H1 (cell line): ENCODE results near the gene MAGI2.

Source experiments
- CTCF ChIP-seq, 3 experiments: IDR thresholded peaks; 1 replicate in 2 of 3; 2 replicates in 1 of 3; pipeline versions ENCODE4 v1.5.1 to v1.6.1; 2011; ENCODE audit warnings: low read length in 3 of 3, mild to moderate bottlenecking in 3 of 3, inconsistent platforms in 2 of 3, low read depth in 1 of 3, moderate library complexity in 1 of 3; ENCODE audit not compliant: insufficient read depth in 1 of 3; ENCODE audit errors: control extremely low read depth in 1 of 3
- EZH2 ChIP-seq: fragments of 200-600 bp; sonication (generic); IDR thresholded peaks from 2 replicates; pipeline ENCODE4 v1.7.1; 2012; ENCODE audit warnings: low read depth, mild to moderate bottlenecking, moderate library complexity, low read length, inconsistent platforms; ENCODE audit not compliant: severe bottlenecking
- HDAC2 ChIP-seq, 2 experiments: fragments of 300-600 bp in 1 of 2; sonication (generic) in 1 of 2; IDR thresholded peaks; 2 replicates each; pipeline ENCODE4 v1.6.1; 2011 to 2012; ENCODE audit warnings: low read depth in 2 of 2, low read length in 2 of 2, mild to moderate bottlenecking in 2 of 2, moderate library complexity in 2 of 2, borderline replicate concordance in 1 of 2, inconsistent platforms in 1 of 2
- PHF8 ChIP-seq: fragments of 200-600 bp; sonication (generic); conservative IDR thresholded peaks from 2 replicates; pipeline ENCODE4 v1.7.1; 2012; ENCODE audit warnings: low read depth, mild to moderate bottlenecking, inconsistent platforms, low read length, moderate library complexity
- POLR2A ChIP-seq, 2 experiments: IDR thresholded peaks; 1 replicate in 1 of 2; 2 replicates in 1 of 2; pipeline ENCODE4 v1.6.1; 2011; ENCODE audit warnings: low read depth in 2 of 2, low read length in 2 of 2, mild to moderate bottlenecking in 2 of 2; ENCODE audit errors: control extremely low read depth in 1 of 2
- RAD21 ChIP-seq, 2 experiments: IDR thresholded peaks in 1 of 2; conservative IDR thresholded peaks in 1 of 2; 2 replicates each; pipeline ENCODE4 v1.6.1; 2011; ENCODE audit warnings: low read depth in 2 of 2, low read length in 2 of 2, improper control_type of control experiment in 1 of 2, inconsistent platforms in 1 of 2, mild to moderate bottlenecking in 1 of 2, moderate library complexity in 1 of 2
- SP1 ChIP-seq: IDR thresholded peaks from 2 replicates; pipeline ENCODE4 v1.6.1; 2011; ENCODE audit warnings: low read depth, low read length
- TBP ChIP-seq: IDR thresholded peaks from 2 replicates; pipeline ENCODE4 v1.6.1; 2011; ENCODE audit warnings: low read depth, low read length, improper control_type of control experiment
- TEAD4 ChIP-seq: IDR thresholded peaks from 2 replicates; pipeline ENCODE4 v1.6.1; 2012; ENCODE audit warnings: low read depth, low read length, inconsistent platforms, mixed read lengths
- YY1 ChIP-seq: IDR thresholded peaks from 2 replicates; pipeline ENCODE4 v1.6.1; 2011; ENCODE audit warnings: low read depth, mild to moderate bottlenecking, low read length
- ZNF274 ChIP-seq: IDR thresholded peaks from 2 replicates; pipeline ENCODE4 v1.7.0; 2012; ENCODE audit warnings: low read length, borderline replicate concordance; ENCODE audit errors: extremely low read depth
- TF ChIP-seq, protein P1 (sequence below): IDR thresholded peaks from 2 replicates; pipeline ENCODE4 v1.6.1; 2012; ENCODE audit warnings: inconsistent platforms
- TF ChIP-seq, protein P2 (sequence below): IDR thresholded peaks from 2 replicates; pipeline ENCODE4 v1.6.1; 2012; ENCODE audit warnings: low read length, inconsistent platforms
- TF ChIP-seq, protein P3 (sequence below): IDR thresholded peaks from 2 replicates; pipeline ENCODE4 v1.6.1; 2011; ENCODE audit warnings: low read depth, mild to moderate bottlenecking, low read length; ENCODE audit not compliant: insufficient read depth

GRCh38 chr7:78863281-78863680 lies 590.2 kb downstream of the MAGI2 start:
- TF ChIP-seq CTCF (IDR thresholded peaks at IDR 0.05; ENCODE audit: control extremely low read depth in 1 of 3, insufficient read depth in 1 of 3, low read depth in 1 of 3, low read length in 3 of 3) (no peak), PHF8 (no peak), POLR2A (IDR thresholded peaks at IDR 0.05; ENCODE audit: control extremely low read depth in 1 of 2, low read depth in 2 of 2, low read length in 2 of 2) (no peak), TEAD4 (no peak), RAD21 (IDR thresholded peaks at IDR 0.05 in 1 of 2, conservative IDR thresholded peaks at IDR 0.05 in 1 of 2; ENCODE audit: low read depth in 2 of 2, low read length in 2 of 2) (no peak), HDAC2 (IDR thresholded peaks at IDR 0.05; ENCODE audit: borderline replicate concordance in 1 of 2, low read depth in 2 of 2, low read length in 2 of 2) (no peak), ZNF274 (no peak), EZH2 (no peak), TBP (no peak), SP1 (no peak), YY1 (no peak)
- TF ChIP-seq, protein P1, sequence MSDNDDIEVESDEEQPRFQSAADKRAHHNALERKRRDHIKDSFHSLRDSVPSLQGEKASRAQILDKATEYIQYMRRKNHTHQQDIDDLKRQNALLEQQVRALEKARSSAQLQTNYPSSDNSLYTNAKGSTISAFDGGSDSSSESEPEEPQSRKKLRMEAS = no peak
- TF ChIP-seq, protein P2, sequence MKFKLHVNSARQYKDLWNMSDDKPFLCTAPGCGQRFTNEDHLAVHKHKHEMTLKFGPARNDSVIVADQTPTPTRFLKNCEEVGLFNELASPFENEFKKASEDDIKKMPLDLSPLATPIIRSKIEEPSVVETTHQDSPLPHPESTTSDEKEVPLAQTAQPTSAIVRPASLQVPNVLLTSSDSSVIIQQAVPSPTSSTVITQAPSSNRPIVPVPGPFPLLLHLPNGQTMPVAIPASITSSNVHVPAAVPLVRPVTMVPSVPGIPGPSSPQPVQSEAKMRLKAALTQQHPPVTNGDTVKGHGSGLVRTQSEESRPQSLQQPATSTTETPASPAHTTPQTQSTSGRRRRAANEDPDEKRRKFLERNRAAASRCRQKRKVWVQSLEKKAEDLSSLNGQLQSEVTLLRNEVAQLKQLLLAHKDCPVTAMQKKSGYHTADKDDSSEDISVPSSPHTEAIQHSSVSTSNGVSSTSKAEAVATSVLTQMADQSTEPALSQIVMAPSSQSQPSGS = no peak
- TF ChIP-seq, protein P3, sequence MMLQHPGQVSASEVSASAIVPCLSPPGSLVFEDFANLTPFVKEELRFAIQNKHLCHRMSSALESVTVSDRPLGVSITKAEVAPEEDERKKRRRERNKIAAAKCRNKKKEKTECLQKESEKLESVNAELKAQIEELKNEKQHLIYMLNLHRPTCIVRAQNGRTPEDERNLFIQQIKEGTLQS = no peak
